KMS-11 (cell line): Measurements from ENCODE around the gene JRKL.

Experiments used
- H2AFZ ChIP-seq: fragments of 200-600 bp; sonication (generic); 2 replicates; pipeline ENCODE4 v1.6.1; 2016; ENCODE audit warnings: antibody characterized with exemption, mixed run types, low read depth
- H3K27ac ChIP-seq: fragments of 200-600 bp; sonication (generic); 2 replicates; pipeline ENCODE4 v1.6.1; 2016; ENCODE audit warnings: mild to moderate bottlenecking, mixed run types
- H3K27me3 ChIP-seq: fragments of 200-600 bp; sonication (generic); 2 replicates; pipeline ENCODE4 v1.6.1; 2017; ENCODE audit warnings: mild to moderate bottlenecking, low read depth, mixed run types, moderate library complexity; ENCODE audit not compliant: insufficient read depth
- H3K36me3 ChIP-seq: fragments of 200-600 bp; sonication (generic); 2 replicates; pipeline ENCODE4 v1.6.1; 2017; ENCODE audit warnings: mild to moderate bottlenecking, mixed run types; ENCODE audit not compliant: insufficient read depth
- H3K4me1 ChIP-seq: fragments of 200-600 bp; sonication (generic); 2 replicates; pipeline ENCODE4 v1.6.1; 2016; ENCODE audit warnings: mild to moderate bottlenecking, low read depth, mixed run types; ENCODE audit not compliant: poor library complexity, severe bottlenecking
- H3K4me2 ChIP-seq: fragments of 200-600 bp; sonication (generic); 2 replicates; pipeline ENCODE4 v1.7.0; 2016; ENCODE audit warnings: mild to moderate bottlenecking, mixed run types
- H3K4me3 ChIP-seq: fragments of 200-600 bp; sonication (generic); IDR thresholded peaks from 2 replicates; pipeline ENCODE4 v1.6.1; 2017; ENCODE audit warnings: low read depth, low read length, mixed read lengths; ENCODE audit not compliant: insufficient read depth
- H3K79me2 ChIP-seq: fragments of 200-600 bp; sonication (generic); 2 replicates; pipeline ENCODE4 v1.6.1; 2016; ENCODE audit warnings: low read depth, mixed run types; ENCODE audit not compliant: insufficient read depth
- H3K9ac ChIP-seq: fragments of 200-600 bp; sonication (generic); 2 replicates; pipeline ENCODE4 v1.6.1; 2016; ENCODE audit warnings: mild to moderate bottlenecking, mixed run types
- H4K20me1 ChIP-seq: fragments of 200-600 bp; sonication (generic); 2 replicates; pipeline ENCODE4 v1.6.1; 2016; ENCODE audit warnings: mild to moderate bottlenecking, mixed run types; ENCODE audit not compliant: insufficient read depth
- TF ChIP-seq, protein P1 (sequence below): fragments of 200-600 bp; sonication (generic); conservative IDR thresholded peaks from 2 replicates; pipeline ENCODE4 v1.6.1; 2017; ENCODE audit warnings: low read depth, mild to moderate bottlenecking, antibody characterized with exemption, low read length, moderate library complexity, mixed read lengths

The JRKL gene

GRCh38 chr11:96342961-96343711 lies 46.7 kb upstream of the JRKL start, which contains the start of gene MAML2:
Gene MAML2, minus strand, starts transcription at chr11:96343195. Its CDS starts 1,300 bp downstream, at chr11:96341895.
- no peak within 1 kb of the TSS; the same call in 1 of the 2 replicates for H3K9ac ChIP-seq
- no peaks in the 10 kb centered on the region for H3K36me3 ChIP-seq
- H3K27ac ChIP-seq: no peak within 1 kb of the TSS
- TF ChIP-seq, protein P1, sequence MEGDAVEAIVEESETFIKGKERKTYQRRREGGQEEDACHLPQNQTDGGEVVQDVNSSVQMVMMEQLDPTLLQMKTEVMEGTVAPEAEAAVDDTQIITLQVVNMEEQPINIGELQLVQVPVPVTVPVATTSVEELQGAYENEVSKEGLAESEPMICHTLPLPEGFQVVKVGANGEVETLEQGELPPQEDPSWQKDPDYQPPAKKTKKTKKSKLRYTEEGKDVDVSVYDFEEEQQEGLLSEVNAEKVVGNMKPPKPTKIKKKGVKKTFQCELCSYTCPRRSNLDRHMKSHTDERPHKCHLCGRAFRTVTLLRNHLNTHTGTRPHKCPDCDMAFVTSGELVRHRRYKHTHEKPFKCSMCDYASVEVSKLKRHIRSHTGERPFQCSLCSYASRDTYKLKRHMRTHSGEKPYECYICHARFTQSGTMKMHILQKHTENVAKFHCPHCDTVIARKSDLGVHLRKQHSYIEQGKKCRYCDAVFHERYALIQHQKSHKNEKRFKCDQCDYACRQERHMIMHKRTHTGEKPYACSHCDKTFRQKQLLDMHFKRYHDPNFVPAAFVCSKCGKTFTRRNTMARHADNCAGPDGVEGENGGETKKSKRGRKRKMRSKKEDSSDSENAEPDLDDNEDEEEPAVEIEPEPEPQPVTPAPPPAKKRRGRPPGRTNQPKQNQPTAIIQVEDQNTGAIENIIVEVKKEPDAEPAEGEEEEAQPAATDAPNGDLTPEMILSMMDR: peak; percentile 31
- no peaks in the 10 kb centered on the region for H4K20me1 ChIP-seq
- H3K4me3 ChIP-seq: no peak within 1 kb of the TSS
- H3K4me1 ChIP-seq: peaks cover 36% of the 10 kb centered on the region
- peak within 1 kb of the TSS; percentile 78 for H3K4me2 ChIP-seq
- peak within 1 kb of the TSS; percentile 88; the same call in 1 of the 2 replicates for H2AFZ ChIP-seq
- no peaks in the 10 kb centered on the region for H3K79me2 ChIP-seq
- H3K27me3 ChIP-seq: no peaks in the 10 kb centered on the region

GRCh38 chr11:96356848-96357247 lies 33.0 kb upstream of the JRKL start:
- no peak overlapping the region for H2AFZ ChIP-seq
- no peaks in the 10 kb centered on the region for H3K27me3 ChIP-seq
- H4K20me1 ChIP-seq: no peaks in the 10 kb centered on the region
- H3K4me1 ChIP-seq: no peaks in the 10 kb centered on the region
- no peak overlapping the region for H3K27ac ChIP-seq
- H3K4me3 ChIP-seq: no peak overlapping the region
- no peaks in the 10 kb centered on the region for H3K36me3 ChIP-seq
- no peaks in the 10 kb centered on the region for H3K79me2 ChIP-seq
- H3K9ac ChIP-seq: no peak overlapping the region
- no peak overlapping the region for H3K4me2 ChIP-seq
- TF ChIP-seq, protein P1: no peak

DNA sequence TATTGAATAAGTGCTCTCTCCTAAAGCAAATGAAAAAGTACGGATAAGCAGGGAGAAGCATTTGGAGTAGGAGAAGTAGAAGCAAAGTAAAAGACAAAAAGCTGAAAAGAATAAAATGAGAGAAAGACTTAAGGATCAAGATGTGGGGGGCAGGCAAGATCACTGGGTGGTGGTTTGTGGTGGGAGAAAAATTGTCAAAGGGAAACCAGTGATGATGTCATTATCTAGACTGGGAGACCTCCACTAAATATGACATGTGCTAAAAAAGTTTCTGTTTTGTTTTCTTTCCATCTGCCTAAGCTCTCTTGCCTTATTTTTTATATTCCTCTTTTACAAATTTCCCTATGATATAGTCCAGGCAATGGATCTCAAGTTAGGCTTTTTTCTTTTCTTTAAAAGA lies 32.0 kb upstream of the JRKL start:
- H3K36me3 ChIP-seq: no peaks in the 10 kb centered on the region
- H3K9ac ChIP-seq: no peak overlapping the region
- H4K20me1 ChIP-seq: no peaks in the 10 kb centered on the region
- no peak overlapping the region for H3K4me2 ChIP-seq
- H2AFZ ChIP-seq: no peak overlapping the region
- no peaks in the 10 kb centered on the region for H3K79me2 ChIP-seq
- TF ChIP-seq, protein P1: no peak
- no peak overlapping the region for H3K27ac ChIP-seq
- H3K4me1 ChIP-seq: no peaks in the 10 kb centered on the region
- no peak overlapping the region for H3K4me3 ChIP-seq
- no peaks in the 10 kb centered on the region for H3K27me3 ChIP-seq

DNA sequence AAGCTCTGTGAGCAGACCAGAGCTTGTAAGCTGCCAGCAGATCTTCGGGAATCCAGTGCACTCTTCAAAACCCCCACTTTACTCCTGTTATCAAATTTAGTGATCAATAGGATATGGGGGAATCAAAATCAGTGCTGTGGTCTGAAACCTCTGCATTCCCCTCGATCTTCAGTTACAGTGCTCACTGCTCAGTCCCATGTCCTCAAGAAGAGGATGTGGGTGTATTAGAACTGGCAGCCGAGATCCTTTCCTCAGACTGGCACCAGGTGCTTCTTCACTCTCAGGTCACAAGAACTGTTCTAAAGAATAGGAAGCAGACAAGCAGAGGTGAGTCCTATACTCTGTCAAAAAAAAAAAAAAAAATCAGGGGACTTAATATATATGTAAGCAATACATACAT lies 31.5 kb upstream of the JRKL start:
- Histone ChIP-seq H3K9ac (no peak overlapping the region), H3K79me2 (no peaks in the 10 kb centered on the region), H2AFZ (no peak overlapping the region), H3K4me2 (no peak overlapping the region), H3K4me3 (no peak overlapping the region), H4K20me1 (no peaks in the 10 kb centered on the region), H3K27ac (no peak overlapping the region), H3K36me3 (no peaks in the 10 kb centered on the region), H3K4me1 (no peaks in the 10 kb centered on the region), H3K27me3 (no peaks in the 10 kb centered on the region)
- TF ChIP-seq, protein P1: no peak
